Stimulated activated CD8-positive, alpha-beta memory T cell treated with anti-CD3 and anti-CD28 coated beads, Interleukin-4, amount 100 ng/mL, for 4 hours (primary cell): ENCODE measurements around the gene P2RY11.
A peak's percentile ranks its signal among the peaks of the same experiment; 100 is the strongest.

ENCODE experiments used
- DNase-seq, 2 donors: peaks; one replicate each; pipeline ENCODE4 v3.0.0-alpha.2; 2020; ENCODE audit warnings: low read depth in 2 of 2, low spot score in 1 of 2

P2RY11 gene

GRCh38 chr19:10092648-10093294 lies 18.7 kb upstream of the P2RY11 start:
- DNase-seq: no peak

- no peak for DNase-seq
These were observed 18.0 kb upstream of the P2RY11 start for GRCh38 chr19:10093295-10094186.

DNA sequence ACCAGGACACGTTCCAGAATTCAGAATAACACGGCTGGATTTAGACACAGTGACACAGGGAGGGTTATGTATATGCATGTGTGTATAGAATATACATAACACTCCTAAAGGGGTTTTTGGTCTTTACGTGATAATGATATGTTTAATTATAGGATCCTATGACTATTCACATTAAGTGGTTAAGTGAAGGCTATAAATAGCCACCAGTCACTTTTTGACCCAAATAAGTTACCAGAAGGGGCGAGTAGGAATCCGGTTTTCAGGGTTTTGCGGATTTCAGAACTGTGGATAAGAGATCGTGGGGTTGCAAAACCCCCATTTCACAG lies 15.9 kb upstream of the P2RY11 start:
- no peak for DNase-seq

DNA sequence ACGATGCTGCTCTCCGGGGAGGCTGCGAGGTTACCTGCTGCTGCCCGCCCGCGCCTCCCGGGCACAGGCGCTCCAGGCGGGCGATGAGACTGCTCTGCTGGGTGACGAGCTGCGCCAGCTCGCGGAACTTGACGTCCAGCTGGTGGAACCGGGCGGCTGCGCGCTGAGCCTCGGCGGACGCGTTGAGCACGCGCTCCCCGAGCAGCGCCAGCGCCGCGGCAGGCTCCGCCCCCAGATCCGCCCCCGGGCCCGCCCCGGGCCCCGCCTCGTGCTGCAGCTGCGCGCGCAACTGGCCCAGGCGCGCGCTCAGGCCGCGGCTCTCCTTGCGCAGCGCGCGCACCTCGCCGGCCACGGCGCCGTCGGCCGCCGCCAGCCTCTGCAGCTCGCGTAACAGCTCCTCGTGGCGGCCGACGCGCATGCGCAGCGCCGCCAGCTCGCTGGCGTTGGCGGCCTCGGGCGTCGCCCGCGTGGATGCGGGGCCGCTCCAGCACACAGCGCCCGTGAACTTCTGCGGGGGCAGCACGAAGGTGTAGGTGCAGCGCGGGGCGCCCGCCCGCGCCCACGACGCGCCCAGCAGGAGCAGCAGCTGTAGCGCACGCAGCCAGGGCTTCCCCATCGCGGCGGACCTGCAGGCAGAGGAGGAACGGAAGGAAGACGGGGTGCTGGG lies 15.4 kb upstream of the P2RY11 start:
- DNase-seq: peak; percentile 63 to 78

DNA sequence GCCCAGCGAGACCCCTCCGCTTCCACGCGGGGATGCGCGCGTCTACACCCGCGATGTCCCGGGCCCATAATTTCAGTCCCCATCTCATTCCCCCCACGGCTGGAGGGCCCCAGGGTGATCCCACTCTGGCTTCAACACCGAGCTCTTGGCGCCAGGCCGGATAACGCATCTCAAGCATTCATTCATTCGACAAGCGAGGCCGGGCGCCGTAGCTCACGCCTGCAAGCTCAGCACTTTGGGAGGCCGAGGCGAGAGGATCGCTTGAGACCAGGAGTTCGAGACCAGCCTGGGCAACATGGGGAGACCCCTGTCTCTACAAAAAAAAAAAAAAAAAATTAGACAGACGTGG lies 14.9 kb upstream of the P2RY11 start:
- no peak for DNase-seq

DNA sequence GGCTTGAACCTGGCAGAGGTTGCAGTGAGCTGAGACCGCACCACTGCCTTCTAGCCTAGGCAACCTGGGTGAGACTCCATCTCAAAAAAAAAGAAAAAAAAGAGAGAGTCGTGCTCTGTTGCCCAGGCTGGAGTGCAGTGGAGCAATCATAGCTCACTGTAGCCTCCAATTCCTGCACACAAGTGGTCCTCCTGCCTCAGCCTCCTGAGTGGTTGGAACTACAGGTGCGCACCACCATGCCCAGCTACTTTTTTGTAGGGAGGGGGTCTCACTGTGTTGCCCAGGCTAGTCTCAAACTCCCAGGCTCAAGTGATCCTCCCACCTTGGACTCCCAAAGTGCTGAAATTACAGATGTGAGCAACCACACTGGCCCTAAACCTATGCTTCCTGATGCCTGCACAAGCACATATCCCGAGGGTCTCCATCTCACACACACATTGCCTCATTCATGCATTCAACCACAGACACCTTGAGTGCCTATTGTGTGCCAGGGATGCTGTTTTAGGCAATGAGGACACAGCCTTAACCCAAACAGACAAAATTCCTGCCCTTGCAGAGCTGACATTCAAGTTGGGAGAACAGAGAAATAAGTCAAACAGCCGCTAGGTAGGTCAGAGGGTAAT lies 11.2 kb upstream of the P2RY11 start:
- DNase-seq: no peak

DNA sequence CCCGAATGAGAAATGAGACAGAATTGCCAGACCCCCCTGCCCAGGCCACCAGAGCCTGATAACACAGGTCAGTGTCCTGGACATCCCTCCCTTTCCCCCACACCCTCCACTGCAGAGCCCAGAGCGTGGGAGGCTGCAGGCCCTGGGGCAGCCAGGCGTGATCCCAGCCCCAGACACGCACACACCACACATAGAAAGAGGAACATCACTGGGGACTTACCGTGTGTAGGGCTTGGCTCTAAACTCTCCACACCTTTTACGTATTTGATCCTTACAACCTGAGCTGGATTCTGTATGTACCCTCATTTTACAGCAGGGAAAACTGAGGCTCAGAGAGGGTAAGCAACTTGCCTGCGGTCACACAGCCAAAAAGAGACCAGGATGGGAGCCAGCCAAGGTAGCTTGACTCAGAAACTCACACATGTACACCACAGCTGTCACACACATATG lies 8.7 kb upstream of the P2RY11 start:
- no peak for DNase-seq

DNA sequence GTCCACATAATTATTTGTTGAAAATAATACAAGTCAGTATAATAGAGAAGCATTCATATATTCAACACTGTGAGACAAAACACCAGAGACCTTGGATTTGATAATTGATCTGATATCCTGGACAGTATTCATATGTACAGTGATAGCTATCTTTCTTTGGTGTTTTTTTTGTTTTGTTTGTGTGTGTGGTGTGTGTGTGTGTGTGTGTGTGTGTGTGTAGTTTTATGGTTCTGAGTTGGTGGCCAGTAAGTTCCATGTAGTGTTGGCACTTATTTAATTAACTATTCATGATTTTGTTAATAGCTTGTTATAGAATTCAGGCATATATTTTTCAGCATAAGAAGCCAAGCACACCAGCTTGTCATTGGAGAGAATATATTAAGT lies 7.4 kb upstream of the P2RY11 start:
- DNase-seq: no peak

GRCh38 chr19:10104665-10105508 lies 6.6 kb upstream of the P2RY11 start:
- peak; percentile 58 to 76 for DNase-seq

DNA sequence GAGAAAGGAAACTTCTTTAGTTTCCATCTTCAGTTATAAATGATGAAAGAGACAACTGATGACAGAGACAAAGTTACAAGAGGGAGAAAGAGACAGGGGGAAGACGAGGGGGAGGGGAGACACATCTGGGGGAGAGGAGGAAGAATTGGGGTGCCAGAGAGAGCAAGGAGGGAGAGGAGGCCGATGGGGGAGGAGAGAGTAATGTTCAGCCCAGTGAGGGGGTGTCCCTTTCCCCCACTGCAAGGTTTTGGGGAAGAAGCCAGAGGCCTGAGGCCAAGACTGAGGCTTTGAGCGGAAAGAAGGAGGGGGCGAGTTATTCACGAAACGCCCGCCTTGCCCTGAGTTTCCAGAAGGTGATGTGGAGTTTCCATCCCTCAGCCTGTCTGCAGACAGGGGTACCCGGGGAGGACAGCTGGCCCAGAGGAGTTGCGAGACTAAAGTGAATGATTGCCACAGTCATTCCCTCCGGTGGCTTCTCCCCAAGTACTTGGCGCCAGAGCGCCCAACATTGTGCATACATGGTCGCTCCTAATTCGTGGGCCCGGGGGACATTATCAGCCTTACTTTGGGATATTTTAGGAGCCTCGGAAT lies 5.9 kb upstream of the P2RY11 start:
- DNase-seq: peak; percentile 59 to 78

DNA sequence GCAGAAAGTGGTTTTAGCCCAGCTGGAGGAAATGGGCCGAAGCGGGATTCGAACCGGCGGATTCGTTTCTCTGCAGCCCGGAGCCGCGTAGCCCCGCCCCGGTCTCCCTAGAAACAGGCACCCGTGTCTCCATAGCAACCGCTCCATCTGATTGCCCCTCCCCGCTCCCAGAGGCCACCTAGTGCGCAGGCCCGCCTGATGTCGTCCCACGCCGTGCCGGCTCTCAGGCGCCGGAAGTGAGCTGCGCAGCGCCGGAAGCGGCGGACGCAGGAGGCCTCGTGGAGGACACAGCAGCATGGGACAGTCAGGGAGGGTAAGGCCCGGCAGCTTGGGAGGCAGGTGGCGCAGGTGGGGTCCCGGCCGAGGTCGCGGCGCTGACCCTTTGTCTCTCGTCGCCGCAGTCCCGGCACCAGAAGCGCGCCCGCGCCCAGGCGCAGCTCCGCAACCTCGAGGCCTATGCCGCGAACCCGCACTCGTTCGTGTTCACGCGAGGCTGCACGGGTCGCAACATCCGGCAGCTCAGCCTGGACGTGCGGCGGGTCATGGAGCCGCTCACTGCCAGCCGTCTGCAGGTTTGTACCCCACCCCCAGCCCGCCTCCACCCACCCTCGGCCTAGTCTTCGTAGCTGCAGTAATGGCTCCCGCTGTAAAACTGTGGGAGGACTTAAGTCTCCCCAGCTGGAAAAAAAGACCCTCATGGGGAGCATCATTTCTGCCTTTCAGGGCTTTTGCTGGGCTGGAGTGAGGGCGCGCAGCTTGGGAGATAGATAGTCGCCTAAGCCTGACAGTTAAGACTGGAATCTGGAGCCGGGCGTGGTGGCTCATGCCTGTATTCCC lies 5.2 kb upstream of the P2RY11 start, which contains the start of gene PPAN:
Gene PPAN, plus strand, starts transcription at position 263 of the 837 bp plus-strand sequence. Its CDS starts 33 bp downstream, at position 296.
- peak; percentile 92 to 94 for DNase-seq

GRCh38 chr19:10107254-10107653 lies 4.2 kb upstream of the P2RY11 start:
- no peak for DNase-seq

DNA sequence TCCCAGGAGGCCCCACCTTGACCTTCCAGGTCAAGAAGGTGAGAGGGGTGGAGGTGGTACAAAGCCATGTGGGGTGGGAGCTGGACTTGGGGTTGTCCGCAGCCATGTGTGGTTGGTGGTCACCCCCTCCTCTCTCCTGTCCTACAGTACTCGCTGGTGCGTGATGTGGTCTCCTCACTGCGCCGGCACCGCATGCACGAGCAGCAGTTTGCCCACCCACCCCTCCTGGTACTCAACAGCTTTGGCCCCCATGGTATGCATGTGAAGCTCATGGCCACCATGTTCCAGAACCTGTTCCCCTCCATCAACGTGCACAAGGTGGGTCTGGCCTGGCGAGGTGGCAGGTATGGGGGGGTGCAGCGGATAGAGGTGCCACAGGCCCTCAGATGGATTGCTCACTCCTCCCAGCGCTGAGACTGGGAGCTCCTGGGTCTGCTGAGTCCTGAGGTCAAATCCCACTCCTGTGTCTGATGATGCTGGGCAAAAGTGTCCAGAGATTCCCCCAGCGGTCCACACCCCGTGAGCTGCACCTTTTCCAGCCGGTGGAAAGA lies 3.6 kb upstream of the P2RY11 start:
- DNase-seq: no peak

GRCh38 chr19:10109528-10109927 lies 2.0 kb upstream of the P2RY11 start:
- DNase-seq: no peak

DNA sequence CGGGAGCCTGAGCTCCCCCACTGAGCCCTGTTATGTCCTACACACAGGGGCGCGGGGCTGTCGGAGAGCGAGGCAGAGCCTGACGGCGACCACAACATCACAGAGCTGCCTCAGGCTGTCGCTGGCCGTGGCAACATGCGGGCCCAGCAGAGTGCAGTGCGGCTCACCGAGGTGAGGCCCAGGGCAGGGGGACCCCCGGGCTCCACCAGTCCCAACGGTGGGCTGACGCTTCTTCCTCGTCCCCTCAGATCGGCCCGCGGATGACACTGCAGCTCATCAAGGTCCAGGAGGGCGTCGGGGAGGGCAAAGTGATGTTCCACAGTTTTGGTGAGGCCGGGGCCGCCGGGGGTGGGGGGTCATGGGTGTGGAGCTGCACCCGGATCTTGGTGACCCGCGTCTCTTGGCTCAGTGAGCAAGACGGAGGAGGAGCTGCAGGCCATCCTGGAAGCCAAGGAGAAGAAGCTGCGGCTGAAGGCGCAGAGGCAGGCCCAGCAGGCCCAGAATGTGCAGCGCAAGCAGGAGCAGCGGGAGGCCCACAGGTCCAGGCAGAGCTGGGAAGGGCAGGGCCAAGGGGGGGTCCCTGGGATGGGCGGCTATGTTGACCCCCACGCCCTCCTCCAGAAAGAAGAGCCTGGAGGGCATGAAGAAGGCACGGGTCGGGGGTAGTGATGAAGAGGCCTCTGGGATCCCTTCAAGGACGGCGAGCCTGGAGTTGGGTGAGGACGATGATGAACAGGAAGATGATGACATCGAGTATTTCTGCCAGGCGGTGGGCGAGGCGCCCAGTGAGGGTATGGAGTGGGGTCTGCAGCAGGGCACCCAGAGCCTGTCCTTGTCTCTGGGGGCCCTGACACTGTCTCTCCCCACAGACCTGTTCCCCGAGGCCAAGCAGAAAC lies 1.2 kb upstream of the P2RY11 start:
- no peak for DNase-seq

DNA sequence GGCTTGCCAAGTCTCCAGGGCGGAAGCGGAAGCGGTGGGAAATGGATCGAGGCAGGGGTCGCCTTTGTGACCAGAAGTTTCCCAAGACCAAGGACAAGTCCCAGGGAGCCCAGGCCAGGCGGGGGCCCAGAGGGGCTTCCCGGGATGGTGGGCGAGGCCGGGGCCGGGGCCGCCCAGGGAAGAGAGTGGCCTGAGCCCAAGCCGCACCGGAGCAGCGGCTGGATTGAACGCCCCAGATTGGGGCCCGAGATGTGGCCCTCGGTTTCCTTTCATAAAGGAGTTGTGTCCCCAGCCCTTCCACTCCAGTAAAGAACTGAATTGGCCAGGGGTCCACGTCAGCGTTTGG lies 548 bp upstream of the P2RY11 start:
- DNase-seq: no peak

DNA sequence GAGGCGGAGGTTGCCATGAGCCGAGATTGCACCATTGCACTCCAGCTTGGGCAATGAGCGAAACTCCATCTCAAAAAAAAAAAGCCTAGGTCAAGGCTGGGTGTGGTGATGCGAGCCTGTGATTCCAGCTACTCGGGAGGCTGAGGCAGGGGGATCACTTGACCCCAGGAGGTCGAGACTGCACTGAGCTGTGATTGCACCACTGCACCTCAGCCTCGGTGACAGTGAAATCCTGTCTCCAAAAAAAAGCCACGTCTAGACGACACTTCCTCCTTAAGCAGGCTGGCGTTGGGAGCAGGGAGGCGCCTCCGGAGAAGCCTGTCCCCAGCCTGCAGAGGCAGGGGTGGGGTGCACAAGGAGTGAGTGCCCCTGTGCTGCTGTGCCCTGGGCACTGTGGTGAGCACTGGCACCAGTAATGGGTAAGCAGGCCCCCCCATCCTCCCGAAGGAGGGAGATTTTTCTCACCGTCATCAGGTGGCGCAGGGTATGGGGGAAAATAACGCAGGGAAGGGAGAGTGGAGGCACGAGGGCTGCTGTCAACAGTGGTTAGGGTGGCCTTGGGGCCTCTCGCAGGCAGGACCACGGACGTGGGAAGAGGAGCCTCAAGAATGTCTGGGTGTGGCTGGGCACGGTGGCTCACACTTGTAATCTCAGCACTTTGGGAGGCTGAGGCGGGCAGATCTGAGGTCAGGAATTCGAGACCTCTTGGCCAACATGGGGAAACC lies 706 bp downstream of the P2RY11 start:
- DNase-seq: peak in 1 of 2 donors; percentile 58
